Natural killer cell (primary cell): ENCODE data around the gene HNRNPA1. TPM values are rescaled to one million over a fixed set of nuclear protein-coding genes. Genes with fewer than 3 reads are reported as not detected.

Experiments used
- ATAC-seq, 3 donors: fragments of 150-1000 bp in 2 of 3; fragments of 200-7000 bp in 1 of 3; cut with Tn5 transposase; 1 replicate in 1 of 3; 2 replicates in 2 of 3; pipeline ENCODE4 v1.10.0; 2021; ENCODE audit warnings: mild to moderate bottlenecking in 2 of 3, moderate library complexity in 2 of 3
- DNase-seq, 2 donors: peaks; one replicate each; pipeline versions ENCODE4 v3.0.0 to v3.0.0-alpha.2; 2013 to 2021; ENCODE audit warnings: mixed read lengths in 1 of 2
- H3K27ac ChIP-seq: one replicate; pipeline ENCODE4 v1.5.1; 2013; ENCODE audit warnings: mild to moderate bottlenecking, low read length
- H3K27me3 ChIP-seq: one replicate; pipeline ENCODE4 v1.6.1; 2013; ENCODE audit warnings: low read length; ENCODE audit not compliant: control insufficient read depth, insufficient read depth
- H3K36me3 ChIP-seq: one replicate; pipeline ENCODE4 v1.6.1; 2013; ENCODE audit warnings: low read length; ENCODE audit not compliant: control insufficient read depth, insufficient read depth
- H3K4me1 ChIP-seq: one replicate; pipeline ENCODE4 v1.6.1; 2013; ENCODE audit warnings: low read length; ENCODE audit not compliant: control insufficient read depth, insufficient read depth
- H3K4me3 ChIP-seq: one replicate; pipeline ENCODE4 v1.5.1; 2013; ENCODE audit warnings: low read length
- H3K9me3 ChIP-seq: one replicate; pipeline ENCODE4 v1.6.1; 2013; ENCODE audit warnings: low read length; ENCODE audit not compliant: control insufficient read depth, insufficient read depth
- H3K27ac Mint-ChIP-seq, 2 donors: one replicate each; pipeline ENCODE4 v1.8.0; 2022; ENCODE audit warnings: mild to moderate bottlenecking in 2 of 2, mixed read lengths in 2 of 2, moderate library complexity in 1 of 2
- H3K27me3 Mint-ChIP-seq, 2 donors: one replicate each; pipeline ENCODE4 v1.8.0; 2022; ENCODE audit warnings: low read depth in 2 of 2, mixed read lengths in 2 of 2
- H3K36me3 Mint-ChIP-seq: one replicate; pipeline ENCODE4 v1.8.0; 2022; ENCODE audit warnings: mixed read lengths
- H3K4me1 Mint-ChIP-seq, 2 donors: one replicate each; pipeline ENCODE4 v1.8.0; 2022; ENCODE audit warnings: mixed read lengths in 2 of 2
- H3K4me3 Mint-ChIP-seq: one replicate; pipeline ENCODE4 v1.8.0; 2022; ENCODE audit warnings: mild to moderate bottlenecking, moderate library complexity, mixed read lengths
- H3K9me3 Mint-ChIP-seq, 2 donors: one replicate each; pipeline ENCODE4 v1.8.0; 2022; ENCODE audit warnings: mixed read lengths in 2 of 2
- WGBS: methylation state at CpG from one replicate; pipeline ENCODE4 v1.1.7; 2013; ENCODE audit warnings: missing lambda C conversion rate; ENCODE audit not compliant: insufficient coverage; 5-methylcytosine and 5-hydroxymethylcytosine counted together
- intact Hi-C: fragments of 100-400 bp; cut with micrococcal nuclease; formaldehyde crosslinking; loops from one replicate; pipeline ENCODE4 v1.14.2; 2022
- total RNA-seq, 4 donors: library from RNA; stranded (reverse); fragments of 120-200 nt in 1 of 4; gene quantifications; one replicate each; pipeline versions ENCODE4 v1.2.3 to v1.2.4, GENCODE V29; 2013 to 2022
- TF ChIP-seq, protein P1 (sequence below): fragments of 200-600 bp; IDR thresholded peaks from one replicate; pipeline ENCODE4 v1.8.0; 2022; ENCODE audit warnings: antibody characterized with exemption

Gene HNRNPA1
- total RNA-seq, 3 donors from 2014 or later (not counting 1 experiment from before 2014, with no cell fraction given) = 1,172 to 1,525 (median 1,292) TPM

DNA sequence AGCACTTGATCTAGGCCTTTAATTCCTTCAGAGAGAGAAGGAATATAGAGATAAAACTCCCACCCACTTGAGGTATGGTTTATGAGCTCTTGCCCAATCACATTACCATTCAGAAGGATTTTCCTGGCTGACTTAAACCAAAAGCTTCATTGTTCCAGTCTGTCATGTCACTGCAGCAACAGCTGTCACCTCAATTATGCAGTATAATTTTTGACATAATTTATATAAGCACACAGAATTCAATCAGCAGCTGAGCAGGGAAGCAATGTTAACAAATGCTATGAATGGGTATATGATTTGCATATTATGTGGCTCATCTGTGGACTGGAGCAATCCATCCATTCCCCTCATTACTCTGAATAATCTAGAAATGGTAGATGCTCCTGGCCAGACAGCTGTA lies 40.9 kb upstream of the HNRNPA1 start:
- Mint-ChIP-seq H3K9me3 (no peaks in the 10 kb centered on the region), H3K36me3 (peaks cover 12% of the 10 kb centered on the region), H3K27me3 (no peaks in the 10 kb centered on the region), H3K4me3 (no peak overlapping the region), H3K4me1 (peaks cover 8% of the 10 kb centered on the region in 2 donors), H3K27ac (no peak overlapping the region)
- no peaks in the 10 kb centered on the region for H3K27me3 ChIP-seq
- no peaks in the 10 kb centered on the region for H3K4me1 ChIP-seq
- no peaks in the 10 kb centered on the region for H3K9me3 ChIP-seq
- TF ChIP-seq, protein P1, sequence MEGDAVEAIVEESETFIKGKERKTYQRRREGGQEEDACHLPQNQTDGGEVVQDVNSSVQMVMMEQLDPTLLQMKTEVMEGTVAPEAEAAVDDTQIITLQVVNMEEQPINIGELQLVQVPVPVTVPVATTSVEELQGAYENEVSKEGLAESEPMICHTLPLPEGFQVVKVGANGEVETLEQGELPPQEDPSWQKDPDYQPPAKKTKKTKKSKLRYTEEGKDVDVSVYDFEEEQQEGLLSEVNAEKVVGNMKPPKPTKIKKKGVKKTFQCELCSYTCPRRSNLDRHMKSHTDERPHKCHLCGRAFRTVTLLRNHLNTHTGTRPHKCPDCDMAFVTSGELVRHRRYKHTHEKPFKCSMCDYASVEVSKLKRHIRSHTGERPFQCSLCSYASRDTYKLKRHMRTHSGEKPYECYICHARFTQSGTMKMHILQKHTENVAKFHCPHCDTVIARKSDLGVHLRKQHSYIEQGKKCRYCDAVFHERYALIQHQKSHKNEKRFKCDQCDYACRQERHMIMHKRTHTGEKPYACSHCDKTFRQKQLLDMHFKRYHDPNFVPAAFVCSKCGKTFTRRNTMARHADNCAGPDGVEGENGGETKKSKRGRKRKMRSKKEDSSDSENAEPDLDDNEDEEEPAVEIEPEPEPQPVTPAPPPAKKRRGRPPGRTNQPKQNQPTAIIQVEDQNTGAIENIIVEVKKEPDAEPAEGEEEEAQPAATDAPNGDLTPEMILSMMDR = no peak
- H3K4me3 ChIP-seq = no peak overlapping the region
- intact Hi-C loops = no loop called here
- no peak overlapping the region for H3K27ac ChIP-seq
- DNase-seq = no peak
- peaks cover 17% of the 10 kb centered on the region for H3K36me3 ChIP-seq
- ATAC-seq = no peak

DNA sequence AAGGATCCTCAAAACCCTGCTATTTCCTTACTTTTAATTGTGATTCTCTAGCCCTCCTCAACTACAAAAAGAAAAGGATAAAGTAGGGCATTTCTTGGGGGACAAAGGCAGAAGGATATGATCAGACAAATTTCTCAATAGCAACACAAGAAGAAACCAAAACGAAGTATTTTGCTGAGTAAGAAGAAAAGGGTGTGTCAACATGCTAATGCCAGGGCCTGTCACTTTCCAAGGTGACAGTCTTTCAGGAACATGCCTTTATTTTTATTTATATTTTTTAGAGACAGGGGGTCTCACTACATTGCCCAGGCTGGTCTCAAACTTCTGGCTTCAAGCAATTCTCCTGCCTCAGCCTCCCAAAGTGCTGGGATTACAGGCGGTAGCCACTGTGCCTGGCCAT lies 40.4 kb upstream of the HNRNPA1 start:
- Mint-ChIP-seq H3K36me3 (peaks cover 12% of the 10 kb centered on the region), H3K4me1 (peaks cover 8% of the 10 kb centered on the region in 2 donors), H3K4me3 (no peak overlapping the region), H3K27me3 (no peaks in the 10 kb centered on the region), H3K9me3 (no peaks in the 10 kb centered on the region), H3K27ac (no peak overlapping the region)
- TF ChIP-seq, protein P1 = no peak
- intact Hi-C loops = no loop called here
- ATAC-seq (no peak), DNase-seq (no peak)
- Histone ChIP-seq H3K27ac (no peak overlapping the region), H3K27me3 (no peaks in the 10 kb centered on the region), H3K36me3 (peaks cover 19% of the 10 kb centered on the region), H3K4me1 (no peaks in the 10 kb centered on the region), H3K4me3 (no peak overlapping the region), H3K9me3 (no peaks in the 10 kb centered on the region)
- 100% methylated on average over 1 of the region's 2 CpGs for WGBS

DNA sequence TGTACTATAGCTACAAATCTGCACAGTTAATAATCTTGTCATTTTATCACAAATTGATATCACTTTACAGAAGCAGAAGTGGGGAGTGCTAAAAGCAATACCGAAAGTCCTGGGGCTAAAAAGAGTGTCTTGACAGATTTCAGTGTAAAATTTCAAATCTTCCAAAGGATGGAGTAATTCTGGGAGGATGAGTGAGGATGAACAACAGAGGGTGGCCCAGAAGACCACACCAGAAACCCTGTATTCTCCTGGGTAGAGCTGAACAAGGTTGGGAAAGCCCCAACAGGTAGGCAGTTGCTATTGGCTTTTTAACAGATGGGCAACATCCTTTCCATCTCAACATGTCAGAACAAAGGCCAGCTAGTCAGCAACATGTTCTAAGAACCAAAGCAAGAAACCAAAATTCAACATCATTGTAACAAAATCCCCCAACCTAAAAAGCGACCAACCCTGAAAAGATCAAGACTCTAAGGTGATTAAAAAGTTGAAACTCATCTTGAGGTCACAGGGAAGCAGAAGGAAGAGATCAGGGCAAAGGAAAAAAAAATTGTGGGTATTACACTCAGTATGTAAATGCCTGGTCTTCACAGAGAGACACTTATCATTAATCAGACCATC lies 39.4 kb upstream of the HNRNPA1 start:
- Mint-ChIP-seq H3K27ac (no peak overlapping the region), H3K27me3 (no peaks in the 10 kb centered on the region), H3K36me3 (peaks cover 12% of the 10 kb centered on the region), H3K9me3 (no peaks in the 10 kb centered on the region), H3K4me3 (no peak overlapping the region), H3K4me1 (peaks cover 8% of the 10 kb centered on the region in 2 donors)
- H3K27me3 ChIP-seq = no peaks in the 10 kb centered on the region
- H3K4me1 ChIP-seq = no peaks in the 10 kb centered on the region
- no peak overlapping the region for H3K27ac ChIP-seq
- DNase-seq = no peak
- intact Hi-C loops = no loop called here
- H3K9me3 ChIP-seq = no peaks in the 10 kb centered on the region
- ATAC-seq = no peak
- 87% methylated on average over 1 of the region's 2 CpGs for WGBS
- no peak overlapping the region for H3K4me3 ChIP-seq
- TF ChIP-seq, protein P1 = no peak
- H3K36me3 ChIP-seq = peaks cover 26% of the 10 kb centered on the region

DNA sequence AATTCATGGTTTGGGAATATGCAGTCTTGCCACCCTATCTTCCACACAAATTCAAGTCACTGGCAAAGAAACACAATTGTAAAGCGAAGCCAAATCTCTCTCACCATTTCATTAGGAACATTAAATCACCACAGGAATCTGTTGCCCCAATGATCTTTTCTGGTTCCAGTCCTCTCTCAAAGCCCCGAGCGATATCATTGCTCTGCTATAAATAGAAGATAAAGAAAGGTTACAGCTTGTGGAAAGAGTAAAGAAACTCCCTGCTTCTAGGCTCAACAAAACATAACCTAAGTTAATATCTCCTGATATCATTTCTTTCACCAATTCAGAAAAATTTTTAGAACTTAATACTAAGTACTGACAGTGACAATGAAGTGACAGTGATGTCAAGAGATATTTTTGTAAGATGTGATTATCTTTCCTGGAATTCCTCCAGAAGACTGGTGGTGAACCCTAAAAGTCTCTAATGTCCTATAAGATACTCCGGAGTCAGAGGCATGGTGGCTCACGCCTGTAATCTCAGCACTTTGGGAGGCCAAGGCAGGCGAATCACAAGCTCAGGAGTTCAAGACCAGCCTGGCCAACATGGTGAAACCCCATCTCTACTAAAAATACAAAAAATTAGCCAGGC lies 34.4 kb upstream of the HNRNPA1 start:
- Histone ChIP-seq H3K9me3 (no peaks in the 10 kb centered on the region), H3K4me3 (no peak overlapping the region), H3K27me3 (no peaks in the 10 kb centered on the region), H3K4me1 (no peaks in the 10 kb centered on the region), H3K36me3 (peaks cover 27% of the 10 kb centered on the region), H3K27ac (no peak overlapping the region)
- 100% methylated on average over 4 of the region's 6 CpGs for WGBS
- ATAC-seq = no peak
- Mint-ChIP-seq H3K27me3 (no peaks in the 10 kb centered on the region), H3K9me3 (no peaks in the 10 kb centered on the region), H3K4me3 (no peak overlapping the region), H3K36me3 (peaks cover 12% of the 10 kb centered on the region), H3K4me1 (no peaks in the 10 kb centered on the region), H3K27ac (no peak overlapping the region)
- intact Hi-C loops = no loop called here
- no peak for DNase-seq
- TF ChIP-seq, protein P1 = no peak
